Hepatocyte (in vitro differentiated cells): ENCODE results near the gene COG4. TPM values are rescaled to one million over a fixed set of nuclear protein-coding genes. Genes with fewer than 3 reads are reported as not detected.
A peak's percentile ranks its signal among the peaks of the same experiment; 100 is the strongest.

Source experiments
- DNase-seq: peaks from one replicate; pipeline ENCODE4 v3.0.0-alpha.2; 2016; ENCODE audit warnings: low spot score
- H2AFZ ChIP-seq: fragments of 200-600 bp; sonication (generic); 2 replicates; pipeline ENCODE4 v1.6.0; 2016; ENCODE audit warnings: antibody characterized with exemption, mild to moderate bottlenecking
- H3K27ac ChIP-seq: fragments of 200-600 bp; sonication (generic); 2 replicates; pipeline ENCODE4 v1.5.1; 2016; ENCODE audit warnings: mild to moderate bottlenecking
- H3K27me3 ChIP-seq: fragments of 200-600 bp; sonication (generic); 2 replicates; pipeline ENCODE4 v1.6.1; 2016
- H3K36me3 ChIP-seq: fragments of 200-600 bp; sonication (generic); replicated peaks from 2 replicates; pipeline ENCODE4 v1.5.1; 2016; ENCODE audit warnings: low read depth; ENCODE audit not compliant: insufficient read depth
- H3K4me1 ChIP-seq: fragments of 200-600 bp; sonication (generic); 2 replicates; pipeline ENCODE4 v1.5.1; 2016; ENCODE audit warnings: mild to moderate bottlenecking, moderate library complexity; ENCODE audit not compliant: insufficient read depth
- H3K4me2 ChIP-seq: fragments of 200-600 bp; sonication (generic); 2 replicates; pipeline ENCODE4 v1.6.0; 2016
- H3K4me3 ChIP-seq: fragments of 200-600 bp; sonication (generic); 2 replicates; pipeline ENCODE4 v1.5.1; 2016; ENCODE audit warnings: mild to moderate bottlenecking
- H3K79me2 ChIP-seq: fragments of 200-600 bp; sonication (generic); 2 replicates; pipeline ENCODE4 v1.6.0; 2017; ENCODE audit warnings: mild to moderate bottlenecking
- H3K9me2 ChIP-seq: fragments of 200-600 bp; sonication (generic); replicated peaks from 2 replicates; pipeline ENCODE4 v1.6.0; 2017; ENCODE audit warnings: mild to moderate bottlenecking; ENCODE audit not compliant: insufficient read depth
- H3K9me3 ChIP-seq: fragments of 200-600 bp; sonication (generic); 2 replicates; pipeline ENCODE4 v1.5.1; 2016; ENCODE audit warnings: low read depth, mild to moderate bottlenecking
- H4K20me1 ChIP-seq: fragments of 200-600 bp; sonication (generic); 2 replicates; pipeline ENCODE4 v1.6.0; 2016; ENCODE audit warnings: mild to moderate bottlenecking; ENCODE audit not compliant: insufficient read depth, poor library complexity, severe bottlenecking
- CTCF ChIP-seq: fragments of 200-600 bp; sonication (generic); IDR thresholded peaks from 2 replicates; pipeline ENCODE4 v1.5.1; 2016; ENCODE audit warnings: antibody characterized with exemption, mild to moderate bottlenecking; ENCODE audit not compliant: poor library complexity
- EZH2 ChIP-seq: fragments of 200-600 bp; sonication (generic); IDR thresholded peaks from 2 replicates; pipeline ENCODE4 v1.6.1; 2016; ENCODE audit warnings: antibody characterized with exemption, mild to moderate bottlenecking, borderline replicate concordance
- EZH2phosphoT487 ChIP-seq: fragments of 200-600 bp; sonication (generic); IDR thresholded peaks from one replicate; pipeline ENCODE4 v1.6.1; 2018; ENCODE audit warnings: antibody characterized with exemption, mild to moderate bottlenecking, low read depth, moderate library complexity; ENCODE audit not compliant: unreplicated experiment, severe bottlenecking
- WGBS: methylation state at CpG from one replicate; pipeline ENCODE4 v1.1.6; 2016; ENCODE audit warnings: low lambda C conversion rate; ENCODE audit errors: missing lambda C conversion rate; 5-methylcytosine and 5-hydroxymethylcytosine counted together
- polyA plus RNA-seq: library from polyadenylated mRNA; unstranded; fragments of >200 nt; fragmentation: Nextera tagmentation; extraction: Ambion mirVana; gene quantifications from 2 replicates; pipeline ENCODE4 v1.2.1, GENCODE V29; 2016
- total RNA-seq: library from RNA; depleted of rRNA; stranded (reverse); fragments of >200 nt; gene quantifications from 2 replicates; pipeline ENCODE4 v1.2.3, GENCODE V29; 2014

Gene COG4
- total and polyA plus RNA-seq, 2 experiments from 2014 or later, result 45.9 to 48.9 TPM

GRCh38 chr16:70448075-70448474, 75.3 kb downstream of the COG4 start:
- no peak for DNase-seq
- Histone ChIP-seq H3K9me2 (no peaks in the 10 kb centered on the region), H3K79me2 (no peaks in the 10 kb centered on the region), H3K4me3 (no peak overlapping the region), H4K20me1 (no peaks in the 10 kb centered on the region), H3K27ac (no peak overlapping the region), H2AFZ (no peak overlapping the region), H3K9me3 (no peaks in the 10 kb centered on the region), H3K4me1 (peaks cover 6% of the 10 kb centered on the region), H3K27me3 (no peaks in the 10 kb centered on the region), H3K4me2 (no peak overlapping the region), H3K36me3 (no peaks in the 10 kb centered on the region)
- WGBS, result 87% methylated on average over 6 of the region's 6 CpGs
- no peak for TF ChIP-seq EZH2phosphoT487

- peak; percentile 63 for DNase-seq
- Histone ChIP-seq H3K79me2 (no peaks in the 10 kb centered on the region), H3K4me2 (no peak overlapping the region), H3K27me3 (no peaks in the 10 kb centered on the region), H3K4me3 (no peak overlapping the region), H3K4me1 (peaks cover 15% of the 10 kb centered on the region), H4K20me1 (no peaks in the 10 kb centered on the region), H2AFZ (no peak overlapping the region), H3K9me2 (no peaks in the 10 kb centered on the region), H3K27ac (peak overlapping the region; percentile 62), H3K9me3 (no peaks in the 10 kb centered on the region), H3K36me3 (no peaks in the 10 kb centered on the region)
- WGBS, result 75% methylated on average over 4 of the region's 4 CpGs
- TF ChIP-seq EZH2 (no peak), EZH2phosphoT487 (no peak), CTCF (no peak)
Measured at GRCh38 chr16:70444249-70445063, 78.9 kb downstream of the COG4 start.

- Histone ChIP-seq H4K20me1 (no peaks in the 10 kb centered on the region), H3K79me2 (peaks cover 14% of the 10 kb centered on the region), H3K27ac (no peak overlapping the region), H3K36me3 (no peaks in the 10 kb centered on the region), H2AFZ (no peak overlapping the region), H3K27me3 (no peaks in the 10 kb centered on the region), H3K9me3 (no peaks in the 10 kb centered on the region), H3K4me1 (peaks cover 20% of the 10 kb centered on the region), H3K4me3 (no peak overlapping the region), H3K9me2 (no peaks in the 10 kb centered on the region), H3K4me2 (no peak overlapping the region)
- no peak for TF ChIP-seq CTCF
- TF ChIP-seq EZH2phosphoT487, result no peak
- no peak for TF ChIP-seq EZH2
- no peak for DNase-seq
- WGBS, result 96% methylated on average over 7 of the region's 7 CpGs
Measured at GRCh38 chr16:70442344-70442743, 81.0 kb downstream of the COG4 start.

DNA sequence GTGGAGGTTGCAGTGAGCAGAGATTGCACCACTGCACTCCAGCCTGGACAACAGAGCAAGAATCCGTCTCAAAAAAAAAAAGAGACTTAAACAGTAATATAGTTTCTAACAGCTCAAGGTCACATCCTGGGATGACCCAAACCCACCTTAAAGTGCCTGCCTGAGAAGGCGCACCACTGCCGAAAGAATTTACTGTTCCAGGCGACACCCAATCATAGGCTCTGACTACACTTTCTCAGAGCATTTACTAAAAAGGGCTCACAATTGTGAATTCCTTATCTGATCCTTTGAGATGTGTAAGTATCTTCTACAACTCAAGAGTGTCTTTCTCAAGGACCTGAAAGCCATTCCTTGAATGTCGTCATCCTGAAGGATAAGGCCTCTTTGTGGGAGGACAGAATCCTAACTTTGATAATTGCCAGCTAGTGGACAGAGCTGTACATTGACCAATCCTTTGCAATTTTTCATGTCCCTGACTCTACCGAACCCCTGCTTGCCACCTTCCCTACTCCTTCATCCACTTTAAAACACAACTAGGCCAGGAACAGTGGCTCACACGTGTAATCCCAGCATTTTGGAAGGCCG, 81.9 kb downstream of the COG4 start:
- H3K9me3 ChIP-seq, result no peaks in the 10 kb centered on the region
- no peak for DNase-seq
- peak overlapping the region; percentile 45 for H3K27ac ChIP-seq
- H3K27me3 ChIP-seq, result no peaks in the 10 kb centered on the region
- no peak for TF ChIP-seq EZH2
- no peak overlapping the region for H3K4me2 ChIP-seq
- peaks cover 27% of the 10 kb centered on the region for H3K4me1 ChIP-seq
- no peaks in the 10 kb centered on the region for H3K9me2 ChIP-seq
- no peak overlapping the region for H3K4me3 ChIP-seq
- no peak overlapping the region for H2AFZ ChIP-seq
- WGBS, result 86% methylated on average over 8 of the region's 8 CpGs
- H3K79me2 ChIP-seq, result peaks cover 19% of the 10 kb centered on the region
- H3K36me3 ChIP-seq, result no peaks in the 10 kb centered on the region
- no peaks in the 10 kb centered on the region for H4K20me1 ChIP-seq
